HEK293 (cell line): ENCODE data around the gene CNTFR.

Source experiments
- CTCF ChIA-PET: fragments of 350-600 bp; formaldehyde crosslinking; extraction: SDS; loops from one replicate; lab custom pipeline; 2021; ENCODE audit warnings: antibody characterized with exemption; lab: Yijun Ruan, JAX
- POLR2A ChIA-PET: fragments of 300-600 bp; formaldehyde crosslinking; extraction: SDS; loops from one replicate; lab custom pipeline; 2020; ENCODE audit warnings: antibody characterized with exemption, inconsistent platforms; lab: Yijun Ruan, JAX
- H3K27ac ChIP-seq: fragments of 200-500 bp; sonication (Bioruptor generic); 2 replicates; pipeline ENCODE4 v1.5.1; 2014; ENCODE audit warnings: low read depth, low read length, control low read depth, inconsistent platforms; ENCODE audit errors: extremely low read depth
- H3K36me3 ChIP-seq, 2 experiments: fragments of 200-500 bp in 1 of 2; sonication (Bioruptor generic) in 1 of 2; 1 replicate in 1 of 2; 2 replicates in 1 of 2; pipeline ENCODE4 v1.5.1; 2014 to 2017; ENCODE audit warnings: inconsistent platforms in 2 of 2, low read length in 2 of 2; ENCODE audit not compliant: control insufficient read depth in 2 of 2, insufficient read depth in 1 of 2
- H3K4me1 ChIP-seq: fragments of 200-500 bp; sonication (Bioruptor generic); 2 replicates; pipeline ENCODE4 v1.5.1; 2014; ENCODE audit warnings: mild to moderate bottlenecking, low read length, inconsistent platforms; ENCODE audit not compliant: control insufficient read depth, insufficient read depth
- H3K4me3 ChIP-seq: 2 replicates; pipeline ENCODE4 v1.5.1; 2011; ENCODE audit warnings: low read depth, mild to moderate bottlenecking, control low read depth, low read length, moderate library complexity
- H3K9me3 ChIP-seq: fragments of 200-500 bp; sonication (Bioruptor generic); 2 replicates; pipeline ENCODE4 v1.5.1; 2014; ENCODE audit warnings: low read depth, low read length, inconsistent platforms; ENCODE audit not compliant: control insufficient read depth, insufficient read depth
- CTCF ChIP-seq: fragments of 450-650 bp; formaldehyde crosslinking; IDR thresholded peaks from 2 replicates; pipeline ENCODE4 v1.5.1; 2016; ENCODE audit warnings: missing biosample characterization, missing genetic modification characterization
- EGR2 ChIP-seq: fragments of 450-650 bp; formaldehyde crosslinking; IDR thresholded peaks from 2 replicates; pipeline ENCODE4 v1.5.1; 2016; ENCODE audit warnings: low read depth, missing biosample characterization, missing genetic modification characterization
- HIC1 ChIP-seq: fragments of 450-650 bp; formaldehyde crosslinking; IDR thresholded peaks from 2 replicates; pipeline ENCODE4 v1.5.1; 2016; ENCODE audit warnings: missing biosample characterization, missing genetic modification characterization
- KLF8 ChIP-seq: fragments of 450-650 bp; formaldehyde crosslinking; IDR thresholded peaks from 2 replicates; pipeline ENCODE4 v1.5.1; 2016; ENCODE audit warnings: missing biosample characterization, missing genetic modification characterization
- PATZ1 ChIP-seq: fragments of 450-650 bp; formaldehyde crosslinking; IDR thresholded peaks from 2 replicates; pipeline ENCODE4 v1.5.1; 2016; ENCODE audit warnings: missing biosample characterization, missing genetic modification characterization
- PRDM10 ChIP-seq: fragments of 450-650 bp; formaldehyde crosslinking; IDR thresholded peaks from 2 replicates; pipeline ENCODE4 v1.5.1; 2016; ENCODE audit warnings: missing biosample characterization, missing genetic modification characterization
- WT1 ChIP-seq: fragments of 450-650 bp; formaldehyde crosslinking; IDR thresholded peaks from 2 replicates; pipeline ENCODE4 v1.5.1; 2016; ENCODE audit warnings: missing biosample characterization, missing genetic modification characterization
- ZBTB49 ChIP-seq: fragments of 450-650 bp; formaldehyde crosslinking; IDR thresholded peaks from 2 replicates; pipeline ENCODE4 v1.5.1; 2016; ENCODE audit warnings: missing biosample characterization, missing genetic modification characterization, low read depth
- ZBTB7A ChIP-seq: fragments of 450-650 bp; formaldehyde crosslinking; IDR thresholded peaks from 2 replicates; pipeline ENCODE4 v1.5.1; 2016; ENCODE audit warnings: low read depth, missing biosample characterization, missing genetic modification characterization
- ZIC2 ChIP-seq: fragments of 450-650 bp; formaldehyde crosslinking; IDR thresholded peaks from 2 replicates; pipeline ENCODE4 v1.5.1; 2016; ENCODE audit warnings: missing biosample characterization, missing genetic modification characterization
- ZNF114 ChIP-seq: fragments of 450-650 bp; formaldehyde crosslinking; IDR thresholded peaks from 2 replicates; pipeline ENCODE4 v1.5.0; 2017; ENCODE audit warnings: missing biosample characterization, missing genetic modification characterization
- ZNF132 ChIP-seq: fragments of 450-650 bp; formaldehyde crosslinking; IDR thresholded peaks from 2 replicates; pipeline ENCODE4 v1.5.1; 2017; ENCODE audit warnings: missing biosample characterization, missing genetic modification characterization, borderline replicate concordance
- ZNF202 ChIP-seq: fragments of 450-650 bp; formaldehyde crosslinking; IDR thresholded peaks from 2 replicates; pipeline ENCODE4 v1.5.1; 2016; ENCODE audit warnings: missing biosample characterization, missing genetic modification characterization, borderline replicate concordance
- ZNF302 ChIP-seq: fragments of 450-650 bp; formaldehyde crosslinking; IDR thresholded peaks from 2 replicates; pipeline ENCODE4 v1.5.1; 2016; ENCODE audit warnings: missing biosample characterization, missing genetic modification characterization, low read depth
- ZNF335 ChIP-seq: fragments of 450-650 bp; formaldehyde crosslinking; conservative IDR thresholded peaks from 2 replicates; pipeline ENCODE4 v1.5.1; 2016; ENCODE audit warnings: missing biosample characterization, missing genetic modification characterization
- ZNF514 ChIP-seq: fragments of 450-650 bp; formaldehyde crosslinking; IDR thresholded peaks from 2 replicates; pipeline ENCODE4 v1.5.1; 2016; ENCODE audit warnings: missing biosample characterization, missing genetic modification characterization
- ZNF629 ChIP-seq: fragments of 450-650 bp; formaldehyde crosslinking; IDR thresholded peaks from 2 replicates; pipeline ENCODE4 v1.5.1; 2017; ENCODE audit warnings: missing biosample characterization, missing genetic modification characterization
- ZNF654 ChIP-seq: fragments of 450-650 bp; formaldehyde crosslinking; IDR thresholded peaks from 2 replicates; pipeline ENCODE4 v1.5.1; 2016; ENCODE audit warnings: low read depth, missing biosample characterization, missing genetic modification characterization
- ZNF660 ChIP-seq: fragments of 450-650 bp; IDR thresholded peaks from 2 replicates; pipeline ENCODE4 v1.5.1; 2018; ENCODE audit warnings: missing biosample characterization, mild to moderate bottlenecking, missing genetic modification characterization
- ZNF677 ChIP-seq: fragments of 450-650 bp; IDR thresholded peaks from 2 replicates; pipeline ENCODE4 v1.5.0; 2018; ENCODE audit warnings: missing biosample characterization, mild to moderate bottlenecking, missing genetic modification characterization, moderate library complexity

Gene CNTFR

GRCh38 chr9:34615132-34615531 is 25.6 kb upstream of the CNTFR start (continued):
- TF ChIP-seq PATZ1 (tag by site-specific recombination) (no peak), ZIC2 (tag by site-specific recombination) (no peak), ZNF302 (tag by site-specific recombination) (no peak), ZNF629 (tag by site-specific recombination) (no peak), ZNF514 (no peak)

GRCh38 chr9:34612788-34613390 is 23.4 kb upstream of the CNTFR start:
- POLR2A ChIA-PET, result interaction anchor here (0.6 to 2.4 kb wide), 6 partner anchors 20 to 513 kb away, joined by 3 to 11 read pairs (median 5); partner anchors contain the start of genes GALT and SIGMAR1
- H3K4me1 ChIP-seq, result no peaks in the 10 kb centered on the region
- H3K36me3 ChIP-seq, result peaks cover 5 to 61% of the 10 kb centered on the region in 2 experiments; a peak in 2 of 3 replicates
- H3K9me3 ChIP-seq, result no peaks in the 10 kb centered on the region
- no peak overlapping the region; the same call in 1 of the 2 replicates for H3K27ac ChIP-seq
- CTCF ChIA-PET, result interaction anchor here (0.6 to 10.3 kb wide), 12 partner anchors 10 to 540 kb away, joined by 3 to 164 read pairs (median 4); partner anchors contain the start of genes ARID3C and SIGMAR1
- H3K4me3 ChIP-seq, result peak overlapping the region; percentile 38
- no peak for TF ChIP-seq ZNF132 (tag by site-specific recombination)
- no peak for TF ChIP-seq WT1 (tag by site-specific recombination)
- TF ChIP-seq ZBTB7A (tag by site-specific recombination), result no peak
- TF ChIP-seq HIC1 (tag by site-specific recombination), result peak; percentile 53; the same call in 1 of the 2 replicates
- no peak for TF ChIP-seq ZNF202
- no peak for TF ChIP-seq EGR2
- peak; percentile 54; the same call in 1 of the 2 replicates for TF ChIP-seq PATZ1 (tag by site-specific recombination)
- TF ChIP-seq ZBTB49, result no peak
- peak; percentile 59 for TF ChIP-seq ZNF335 (tag by site-specific recombination)
- TF ChIP-seq ZNF677 (tag by site-specific recombination), result no peak
- TF ChIP-seq ZNF660 (tag by site-specific recombination), result peak; percentile 62; the same call in 1 of the 2 replicates
- TF ChIP-seq ZNF114, result no peak
- TF ChIP-seq KLF8 (tag by site-specific recombination), result peak; percentile 22; the same call in 1 of the 2 replicates
- peak; percentile 47 for TF ChIP-seq ZNF654 (tag by site-specific recombination)
- peak; percentile 42; the same call in 1 of the 2 replicates for TF ChIP-seq PRDM10
- TF ChIP-seq CTCF (tag by site-specific recombination), result peak; percentile 67
